Purkinje cell (primary cell): ENCODE results near the gene NEK7. TPM values are rescaled to one million over a fixed set of nuclear protein-coding genes. Genes with fewer than 3 reads are reported as not detected.

Source experiments
- polyA plus RNA-seq: library from polyadenylated mRNA; unstranded; fragments of >200 nt; fragmentation: Nextera tagmentation; gene quantifications from 2 replicates; pipeline ENCODE4 v1.2.1, GENCODE V29; 2014

NEK7 gene
- 3.7 and 6.6 TPM in 2 replicates for polyA plus RNA-seq

GRCh38 chr1:198156745-198157240 lies at the start of gene NEK7:
Gene NEK7 (plus strand): TSS chr1:198156998. CDS start chr1:198232581, 75,583 bp downstream.

Other genes starting within 250 kb of the NEK7 start
- gene LHX9, start 239.6 kb upstream of the NEK7 start, polyA plus RNA-seq = not detected in 2 replicates